K562 (cell line): Measurements from ENCODE around the gene EMC9. TPM values are rescaled to one million over a fixed set of nuclear protein-coding genes. Genes with fewer than 3 reads are reported as not detected.
A peak's percentile ranks its signal among the peaks of the same experiment; 100 is the strongest.

Experiments used
- ATF7 ChIP-seq: fragments of 450-650 bp; IDR thresholded peaks from 2 replicates; pipeline ENCODE4 v1.7.1; 2014; ENCODE audit warnings: mild to moderate bottlenecking, moderate library complexity
- CREB3L1 ChIP-seq: fragments of 450-650 bp; IDR thresholded peaks from 2 replicates; pipeline ENCODE4 v1.6.1; 2014; ENCODE audit warnings: low read depth, mild to moderate bottlenecking, moderate library complexity, borderline replicate concordance
- E2F6 ChIP-seq, 2 experiments: IDR thresholded peaks; 2 replicates each; pipeline ENCODE4 v1.6.1; 2011; ENCODE audit warnings: borderline replicate concordance in 1 of 2, control low read depth in 1 of 2, low read depth in 1 of 2, low read length in 1 of 2, mild to moderate bottlenecking in 1 of 2, mixed read lengths in 1 of 2, moderate library complexity in 1 of 2; ENCODE audit not compliant: insufficient read depth in 1 of 2, insufficient read length in 1 of 2, poor library complexity in 1 of 2, severe bottlenecking in 1 of 2; ENCODE audit errors: extremely low read depth in 1 of 2
- MAZ ChIP-seq, 2 experiments: fragments of 450-650 bp in 1 of 2; sonication (generic) in 1 of 2; formaldehyde crosslinking; IDR thresholded peaks in 1 of 2; conservative IDR thresholded peaks in 1 of 2; 2 replicates each; pipeline versions ENCODE4 v1.4.0 to v1.5.0; 2020; ENCODE audit warnings: mild to moderate bottlenecking in 1 of 2, missing genetic modification reagents in 1 of 2
- MED1 ChIP-seq: sonication (generic); formaldehyde crosslinking; IDR thresholded peaks from 2 replicates; pipeline ENCODE4 v1.8.1; 2023; ENCODE audit warnings: missing genetic modification reagents, borderline replicate concordance
- NUFIP1 ChIP-seq: fragments of 450-650 bp; IDR thresholded peaks from 2 replicates; pipeline ENCODE4 v1.6.1; 2018; ENCODE audit not compliant: partially characterized antibody
- REST ChIP-seq, 2 experiments: fragments of 450-650 bp; formaldehyde crosslinking in 1 of 2; IDR thresholded peaks; 2 replicates each; pipeline versions ENCODE4 v1.4.0 to v1.6.1; 2014 to 2020; ENCODE audit warnings: mild to moderate bottlenecking in 2 of 2, borderline replicate concordance in 1 of 2, low read depth in 1 of 2
- SIN3A ChIP-seq, 2 experiments: fragments of 150-350 bp in 1 of 2; IDR thresholded peaks; 2 replicates each; pipeline ENCODE4 v1.6.1; 2011 to 2016; ENCODE audit warnings: borderline replicate concordance in 2 of 2, low read depth in 2 of 2, low read length in 2 of 2, mild to moderate bottlenecking in 2 of 2, moderate library complexity in 2 of 2; ENCODE audit not compliant: control insufficient read depth in 1 of 2
- SRSF1 ChIP-seq: fragments of 200-400 bp; formaldehyde crosslinking; IDR thresholded peaks from 2 replicates; pipeline ENCODE4 v1.6.1; 2017; ENCODE audit warnings: mild to moderate bottlenecking, low read depth, low read length, moderate library complexity
- TCF7 ChIP-seq: sonication (generic); IDR thresholded peaks from 2 replicates; pipeline ENCODE4 v1.6.1; 2016; ENCODE audit warnings: antibody characterized with exemption, borderline replicate concordance
- TFAP4 ChIP-seq: sonication (generic); formaldehyde crosslinking; IDR thresholded peaks from 2 replicates; pipeline ENCODE4 v1.8.0; 2022; ENCODE audit warnings: missing genetic modification reagents, mild to moderate bottlenecking, moderate library complexity, borderline replicate concordance
- ZNF224 ChIP-seq: sonication (generic); formaldehyde crosslinking; IDR thresholded peaks from 2 replicates; pipeline ENCODE4 v1.8.0; 2022; ENCODE audit warnings: mild to moderate bottlenecking, missing genetic modification reagents
- ZSCAN32 ChIP-seq: fragments of 450-650 bp; formaldehyde crosslinking; IDR thresholded peaks from 2 replicates; pipeline ENCODE4 v1.4.0; 2020; ENCODE audit warnings: mild to moderate bottlenecking, moderate library complexity
- polyA plus RNA-seq, 8 experiments: library from polyadenylated mRNA; depleted of rRNA in 4 of 8; stranded (reverse) in 5 of 8; unstranded in 3 of 8; fragments of >200 nt; fragmentation: Nextera tagmentation in 2 of 8; fragmentation: Illumina TruSeq in 1 of 8; extraction: Ambion mirVana in 2 of 8; extraction: Trizol in 1 of 8; gene quantifications; 2 replicates each; pipeline versions ENCODE4 v1.2.1 to v1.2.3, GENCODE V29; 2011 to 2014; ENCODE audit warnings: inconsistent platforms in 1 of 8, missing spikeins in 1 of 8
- total RNA-seq, 7 experiments: library from RNA; depleted of rRNA in 6 of 7; stranded (reverse); fragments of >200 nt in 6 of 7; fragmentation: Illumina TruSeq in 2 of 7; extraction: Trizol in 2 of 7; gene quantifications; 2 replicates each; pipeline versions ENCODE4 v1.2.1 to v1.2.3, GENCODE V29; 2011 to 2021; ENCODE audit warnings: low replicate concordance in 1 of 7

The EMC9 gene
- total and polyA plus RNA-seq, 9 of the 15 experiments (the other 6 are each of a cell fraction or from before 2014, with no cell fraction given): 3.1 to 13.2 (median 7.8) TPM

- TF ChIP-seq TCF7 (no peak), E2F6 (IDR thresholded peaks at IDR 0.05; ENCODE audit: borderline replicate concordance in 1 of 2, extremely low read depth in 1 of 2, insufficient read depth in 1 of 2, insufficient read length in 1 of 2, low read depth in 1 of 2, low read length in 1 of 2, poor library complexity in 1 of 2, severe bottlenecking in 1 of 2) (peak in 1 of 2 experiments; percentile 44), ATF7 (peak; percentile 74), SIN3A (IDR thresholded peaks at IDR 0.05; ENCODE audit: borderline replicate concordance in 2 of 2, control insufficient read depth in 1 of 2, low read depth in 2 of 2, low read length in 2 of 2) (peak; percentile 99 to 100), CREB3L1 (peak; percentile 65; the same call in 1 of the 2 replicates), NUFIP1 (peak; percentile 74), ZSCAN32 (CRISPR knock-in tag) (no peak), MED1 (CRISPR knock-in tag) (no peak), ZNF224 (CRISPR knock-in tag) (no peak), REST (IDR thresholded peaks at IDR 0.05; ENCODE audit: borderline replicate concordance) (0 out of 2 replicates have a peak, but pooled peaks have one; percentile 11), REST (CRISPR knock-in tag; IDR thresholded peaks at IDR 0.05; ENCODE audit: low read depth) (no peak), MAZ (CRISPR knock-in tag; conservative IDR thresholded peaks at IDR 0.05 in 1 of 2, IDR thresholded peaks at IDR 0.05 in 1 of 2) (peak; percentile 60 to 76), SRSF1 (0 out of 2 replicates have a peak, but pooled peaks have one; percentile 20), TFAP4 (CRISPR knock-in tag) (peak; percentile 73)
Measured at GRCh38 chr14:24188251-24189058, 47.1 kb upstream of the EMC9 start, which contains the start of gene IPO4 (continued).
